ENCODE results near the gene RILPL1.
A peak's percentile ranks its signal among the peaks of the same experiment; 100 is the strongest.
"Not testable (repeated sequence)": the region's sequence is repeated elsewhere in the genome, so short reads cannot be mapped to it uniquely, and the experiment has no call there.

The RILPL1 gene, protein sequence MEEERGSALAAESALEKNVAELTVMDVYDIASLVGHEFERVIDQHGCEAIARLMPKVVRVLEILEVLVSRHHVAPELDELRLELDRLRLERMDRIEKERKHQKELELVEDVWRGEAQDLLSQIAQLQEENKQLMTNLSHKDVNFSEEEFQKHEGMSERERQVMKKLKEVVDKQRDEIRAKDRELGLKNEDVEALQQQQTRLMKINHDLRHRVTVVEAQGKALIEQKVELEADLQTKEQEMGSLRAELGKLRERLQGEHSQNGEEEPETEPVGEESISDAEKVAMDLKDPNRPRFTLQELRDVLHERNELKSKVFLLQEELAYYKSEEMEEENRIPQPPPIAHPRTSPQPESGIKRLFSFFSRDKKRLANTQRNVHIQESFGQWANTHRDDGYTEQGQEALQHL

DNA sequence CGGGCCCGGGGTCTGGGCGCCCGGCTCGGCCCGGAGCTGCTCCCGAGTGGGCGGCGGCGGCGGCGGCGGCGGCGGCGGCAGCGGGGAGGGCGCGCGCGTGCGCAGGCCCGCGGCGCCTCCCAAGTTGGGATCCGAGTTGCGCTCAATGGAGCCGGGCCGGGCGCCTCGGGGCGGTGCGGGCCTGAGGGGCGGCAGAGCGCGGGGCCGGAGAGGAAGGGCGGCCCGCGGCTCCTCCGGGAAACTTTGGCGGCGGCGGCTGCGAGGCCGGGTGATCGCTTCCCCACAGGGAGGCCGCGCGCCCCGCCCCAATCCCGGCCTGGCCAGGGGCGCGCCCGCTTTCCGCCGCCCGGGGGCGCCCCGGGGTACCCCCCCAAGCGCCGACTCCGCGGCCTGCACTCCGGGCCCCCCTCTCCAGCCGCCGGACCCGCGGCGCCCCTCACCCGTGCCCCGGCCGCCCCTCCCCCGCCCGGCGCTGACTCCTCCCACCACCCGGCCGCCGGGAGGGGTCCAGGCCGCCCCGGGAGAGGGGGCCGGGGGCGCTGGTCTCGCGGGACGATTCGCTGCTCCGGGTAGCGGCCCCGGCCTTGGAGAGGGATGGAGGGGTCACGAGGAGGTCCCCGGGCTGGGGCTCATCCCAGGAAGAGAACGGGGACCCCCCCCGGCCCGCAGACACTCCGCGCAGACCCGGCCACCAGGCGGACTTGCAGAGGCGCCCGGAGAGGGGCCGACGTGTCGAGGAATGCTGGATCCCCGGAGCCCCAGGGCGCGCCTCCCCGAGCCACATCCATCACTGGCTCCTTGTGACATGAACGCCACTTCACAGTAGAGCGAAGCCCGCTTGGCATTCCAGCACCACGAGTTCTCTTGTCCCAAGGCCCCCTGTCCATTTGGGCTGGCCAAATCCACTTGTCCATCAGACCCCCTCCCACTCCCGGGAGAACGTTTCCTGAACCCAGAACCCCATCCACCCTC, at the start of gene RILPL1:
TSS of gene RILPL1 (minus strand) at position 48 of the 972 bp plus-strand sequence. CDS start 237 bp downstream, outside the sequence.
- no peaks in the 10 kb centered on the region for H3K27me3 ChIP-seq (ENCODE audit: insufficient read depth, low read length)
- no peak within 1 kb of the TSS for H2AFZ ChIP-seq (ENCODE audit: low read length)
- no peaks in the 10 kb centered on the region for H3K36me3 ChIP-seq (ENCODE audit: insufficient read depth, low read length)
- H3K79me2 ChIP-seq (ENCODE audit: insufficient read depth, low read length), result no peaks in the 10 kb centered on the region
- peaks cover 6% of the 10 kb centered on the region for H3K4me1 ChIP-seq (ENCODE audit: insufficient read depth, low read length, severe bottlenecking)
- peak within 1 kb of the TSS; percentile 67 for H3K4me3 ChIP-seq (ENCODE audit: low read depth, low read length, poor library complexity, severe bottlenecking)
- no peaks in the 10 kb centered on the region for H3K9me2 ChIP-seq (ENCODE audit: low read depth, low read length)
- peak within 1 kb of the TSS; percentile 56 for H3K9ac ChIP-seq (ENCODE audit: low read length)
- H3K4me2 ChIP-seq (ENCODE audit: low read length), result peak within 1 kb of the TSS; percentile 82
- H3K27ac ChIP-seq (ENCODE audit: low read depth, low read length, poor library complexity, severe bottlenecking), result no peak within 1 kb of the TSS
- TF ChIP-seq, protein P1, sequence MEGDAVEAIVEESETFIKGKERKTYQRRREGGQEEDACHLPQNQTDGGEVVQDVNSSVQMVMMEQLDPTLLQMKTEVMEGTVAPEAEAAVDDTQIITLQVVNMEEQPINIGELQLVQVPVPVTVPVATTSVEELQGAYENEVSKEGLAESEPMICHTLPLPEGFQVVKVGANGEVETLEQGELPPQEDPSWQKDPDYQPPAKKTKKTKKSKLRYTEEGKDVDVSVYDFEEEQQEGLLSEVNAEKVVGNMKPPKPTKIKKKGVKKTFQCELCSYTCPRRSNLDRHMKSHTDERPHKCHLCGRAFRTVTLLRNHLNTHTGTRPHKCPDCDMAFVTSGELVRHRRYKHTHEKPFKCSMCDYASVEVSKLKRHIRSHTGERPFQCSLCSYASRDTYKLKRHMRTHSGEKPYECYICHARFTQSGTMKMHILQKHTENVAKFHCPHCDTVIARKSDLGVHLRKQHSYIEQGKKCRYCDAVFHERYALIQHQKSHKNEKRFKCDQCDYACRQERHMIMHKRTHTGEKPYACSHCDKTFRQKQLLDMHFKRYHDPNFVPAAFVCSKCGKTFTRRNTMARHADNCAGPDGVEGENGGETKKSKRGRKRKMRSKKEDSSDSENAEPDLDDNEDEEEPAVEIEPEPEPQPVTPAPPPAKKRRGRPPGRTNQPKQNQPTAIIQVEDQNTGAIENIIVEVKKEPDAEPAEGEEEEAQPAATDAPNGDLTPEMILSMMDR (IDR thresholded peaks at IDR 0.05; ENCODE audit: low read length), result no peak
- TF ChIP-seq EZH2 (IDR thresholded peaks at IDR 0.05; ENCODE audit: borderline replicate concordance, low read length), result no peak
- H4K20me1 ChIP-seq (ENCODE audit: insufficient read depth, low read length), result no peaks in the 10 kb centered on the region
- H3K9me3 ChIP-seq (ENCODE audit: low read length), result no peaks in the 10 kb centered on the region
- H3F3A ChIP-seq (ENCODE audit: insufficient read depth, low read length), result no peaks in the 10 kb centered on the region

DNA sequence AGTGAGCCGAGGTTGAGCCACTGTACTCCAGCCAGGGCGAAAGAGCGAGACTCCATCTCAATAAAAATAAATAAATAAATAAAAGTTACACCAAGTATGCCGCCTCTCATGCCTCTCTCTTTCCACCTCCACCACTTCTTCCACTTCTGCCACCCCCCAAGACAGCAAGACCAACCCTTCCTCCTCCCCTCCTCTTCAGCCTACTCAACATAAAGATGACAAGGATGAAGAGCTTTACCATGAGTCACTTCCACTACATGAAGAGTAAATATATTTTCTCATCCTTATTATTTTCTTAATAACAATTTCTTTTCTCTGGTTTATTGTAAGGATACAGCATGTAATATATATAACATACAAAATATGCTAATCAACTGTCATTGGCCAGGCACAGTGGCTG, 47.3 kb upstream of the RILPL1 start:
- no peak overlapping the region for H3K4me2 ChIP-seq (ENCODE audit: low read length)

DNA sequence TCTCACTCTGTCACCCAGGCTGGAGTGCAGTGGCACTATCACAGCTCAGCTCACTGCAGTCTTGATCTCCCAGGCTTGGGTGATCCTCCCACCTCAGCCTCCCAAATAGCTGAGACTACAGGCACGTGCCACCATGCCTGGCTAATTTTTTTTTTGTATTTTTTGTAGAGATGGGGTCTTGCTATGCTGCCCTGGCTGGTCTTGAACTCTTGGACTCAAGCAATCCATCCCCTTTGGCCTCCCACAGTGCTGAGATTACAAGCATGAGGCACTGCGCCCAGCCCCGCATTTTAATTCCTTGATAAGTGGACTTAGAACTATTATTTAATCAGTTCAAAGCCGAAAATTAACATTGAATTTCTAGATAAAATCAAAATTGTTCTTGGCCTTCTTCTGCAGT, 45.3 kb upstream of the RILPL1 start:
- H3K36me3 ChIP-seq (ENCODE audit: insufficient read depth, low read length); H4K20me1 ChIP-seq (ENCODE audit: insufficient read depth, low read length); H3K9me3 ChIP-seq (ENCODE audit: low read length); H3K9me2 ChIP-seq (ENCODE audit: low read depth, low read length); H3K27me3 ChIP-seq (ENCODE audit: insufficient read depth, low read length); H3K9ac ChIP-seq (ENCODE audit: low read length); H3F3A ChIP-seq (ENCODE audit: insufficient read depth, low read length); H3K27ac ChIP-seq (ENCODE audit: low read depth, low read length, poor library complexity, severe bottlenecking); H2AFZ ChIP-seq (ENCODE audit: low read length); H3K79me2 ChIP-seq (ENCODE audit: insufficient read depth, low read length); H3K4me2 ChIP-seq (ENCODE audit: low read length); H3K4me3 ChIP-seq (ENCODE audit: low read depth, low read length, poor library complexity, severe bottlenecking): not testable (repeated sequence)
- H3K4me1 ChIP-seq (ENCODE audit: insufficient read depth, low read length, severe bottlenecking), result peaks cover 17% of the 10 kb centered on the region

More for the DNA sequence above, 47.3 kb upstream of the RILPL1 start:
- H3K9me2 ChIP-seq (ENCODE audit: low read depth, low read length), result no peaks in the 10 kb centered on the region
- no peak overlapping the region for H3K9ac ChIP-seq (ENCODE audit: low read length)
- H3K79me2 ChIP-seq (ENCODE audit: insufficient read depth, low read length), result peaks cover 13% of the 10 kb centered on the region
- no peaks in the 10 kb centered on the region; the same call in 1 of the 2 replicates for H3K27me3 ChIP-seq (ENCODE audit: insufficient read depth, low read length)
- no peak overlapping the region for H3K27ac ChIP-seq (ENCODE audit: low read depth, low read length, poor library complexity, severe bottlenecking)
- H3K4me3 ChIP-seq (ENCODE audit: low read depth, low read length, poor library complexity, severe bottlenecking), result no peak overlapping the region
- peaks cover 26% of the 10 kb centered on the region for H3K4me1 ChIP-seq (ENCODE audit: insufficient read depth, low read length, severe bottlenecking)
- no peaks in the 10 kb centered on the region; the same call in 1 of the 2 replicates for H3K36me3 ChIP-seq (ENCODE audit: insufficient read depth, low read length)
- H3K9me3 ChIP-seq (ENCODE audit: low read length), result peaks cover 4% of the 10 kb centered on the region; the same call in 1 of the 2 replicates
- no peaks in the 10 kb centered on the region for H3F3A ChIP-seq (ENCODE audit: insufficient read depth, low read length)
- peaks cover 2% of the 10 kb centered on the region; the same call in 1 of the 2 replicates for H4K20me1 ChIP-seq (ENCODE audit: insufficient read depth, low read length)
- no peak overlapping the region for H2AFZ ChIP-seq (ENCODE audit: low read length)
- TF ChIP-seq, protein P1 (IDR thresholded peaks at IDR 0.05; ENCODE audit: low read length), result no peak
- TF ChIP-seq EZH2 (IDR thresholded peaks at IDR 0.05; ENCODE audit: borderline replicate concordance, low read length), result no peak
